Left renal cortex interstitium (tissue), 4 donors: ENCODE results near the gene KCNG4. TPM values are rescaled to one million over a fixed set of nuclear protein-coding genes. Genes with fewer than 3 reads are reported as not detected.

Experiments
- DNase-seq, 4 donors: peaks; one replicate each; pipeline ENCODE4 v3.0.0-alpha.2; 2013; ENCODE audit warnings: low read depth in 4 of 4, low spot score in 2 of 4, missing footprints in 1 of 4
- polyA plus RNA-seq, 4 donors: library from polyadenylated mRNA; unstranded; fragments of 120-200 nt; gene quantifications; one replicate each; pipeline ENCODE4 v1.2.1, GENCODE V29; 2013; ENCODE audit not compliant: insufficient read length in 4 of 4

KCNG4 gene
- polyA plus RNA-seq, 4 donors = 0.08 to 0.10 TPM; not detected in 2

DNA sequence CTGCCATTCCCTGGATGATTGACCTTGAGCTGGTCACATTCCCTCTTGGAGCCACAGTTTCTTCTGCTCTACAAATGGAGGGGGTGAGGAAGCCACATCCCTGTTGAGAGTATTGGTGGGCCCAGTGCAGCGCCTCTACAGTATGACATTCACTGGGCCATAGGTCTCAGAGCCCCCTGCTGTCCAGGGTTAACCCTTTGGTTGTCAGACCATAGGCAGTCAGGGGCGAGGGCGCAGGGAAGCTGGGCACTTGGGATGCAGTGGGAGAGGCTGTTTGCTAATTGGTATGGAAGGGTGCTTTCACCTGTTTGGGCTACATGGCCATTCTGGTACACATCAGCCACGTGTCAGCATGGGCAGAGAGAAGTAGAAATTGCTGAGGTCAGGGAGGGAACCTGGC is 27.6 kb upstream of the KCNG4 start:
- no peak for DNase-seq

DNA sequence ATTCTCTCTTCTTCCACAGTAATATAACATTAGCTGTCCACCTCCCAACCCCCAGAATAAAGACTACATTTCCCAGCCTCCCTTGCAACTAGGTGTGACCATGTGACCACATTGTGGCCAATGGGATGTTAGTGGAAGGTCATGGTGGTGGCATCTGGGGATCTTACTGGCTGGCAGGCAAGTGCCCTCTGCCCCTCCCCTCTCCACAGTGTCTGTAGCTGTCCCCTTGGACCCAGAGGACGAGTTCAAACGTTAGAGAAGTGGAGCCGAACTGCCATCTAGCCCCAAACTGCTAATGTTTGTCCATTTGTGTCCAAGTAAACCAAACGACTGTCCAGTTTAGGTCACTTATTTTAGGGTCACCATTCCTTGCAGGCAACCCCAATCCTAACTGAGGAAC is 26.6 kb upstream of the KCNG4 start:
- DNase-seq = no peak

- no peak for DNase-seq
Measured at GRCh38 chr16:84262939-84263338, 23.1 kb upstream of the KCNG4 start.

GRCh38 chr16:84262031-84262430 is 22.2 kb upstream of the KCNG4 start:
- no peak for DNase-seq

DNA sequence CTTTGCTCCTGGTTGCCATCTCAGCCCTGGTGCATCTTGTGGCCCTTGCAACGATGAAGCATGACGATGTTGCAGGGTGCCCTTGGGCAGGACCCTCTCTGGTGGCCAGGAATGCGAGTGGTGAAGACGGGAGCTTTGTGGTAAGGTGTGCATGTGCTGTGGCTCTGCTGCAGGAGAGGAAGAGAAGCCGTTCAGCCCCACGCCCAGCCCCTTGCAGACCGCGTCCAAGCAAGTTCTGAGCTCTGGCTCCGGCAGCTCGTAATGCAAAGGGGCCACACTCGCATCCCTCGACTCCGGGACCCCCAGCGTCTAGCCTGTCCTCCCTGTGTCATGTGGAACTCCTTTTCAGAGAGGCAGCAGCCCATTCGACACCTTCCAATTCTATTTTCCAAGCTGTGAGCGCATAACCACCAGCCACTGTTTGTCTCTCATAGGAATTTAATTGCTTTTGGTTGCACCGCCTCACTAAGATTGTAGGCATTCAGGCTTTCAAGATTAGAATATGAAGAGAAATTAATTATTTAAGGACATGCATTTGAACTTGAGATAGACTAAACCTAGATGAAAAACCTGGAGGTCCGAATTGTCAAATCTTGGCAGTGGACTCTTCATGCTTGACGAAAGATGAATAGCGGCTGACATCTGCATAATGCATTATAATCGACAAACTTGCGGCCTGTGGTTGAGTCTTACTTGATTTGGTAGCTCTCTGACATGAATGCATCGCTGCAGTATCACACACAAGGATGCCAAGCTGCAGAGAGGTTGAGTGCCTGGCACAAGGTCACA is 21.1 kb upstream of the KCNG4 start:
- no peak for DNase-seq

GRCh38 chr16:84259691-84260090 is 19.9 kb upstream of the KCNG4 start:
- no peak for DNase-seq

- DNase-seq = no peak
Measured at GRCh38 chr16:84258266-84258665, 18.5 kb upstream of the KCNG4 start.

- no peak for DNase-seq
Measured at GRCh38 chr16:84255050-84255810, 15.4 kb upstream of the KCNG4 start.

GRCh38 chr16:84254062-84254461 is 14.2 kb upstream of the KCNG4 start:
- no peak for DNase-seq

DNA sequence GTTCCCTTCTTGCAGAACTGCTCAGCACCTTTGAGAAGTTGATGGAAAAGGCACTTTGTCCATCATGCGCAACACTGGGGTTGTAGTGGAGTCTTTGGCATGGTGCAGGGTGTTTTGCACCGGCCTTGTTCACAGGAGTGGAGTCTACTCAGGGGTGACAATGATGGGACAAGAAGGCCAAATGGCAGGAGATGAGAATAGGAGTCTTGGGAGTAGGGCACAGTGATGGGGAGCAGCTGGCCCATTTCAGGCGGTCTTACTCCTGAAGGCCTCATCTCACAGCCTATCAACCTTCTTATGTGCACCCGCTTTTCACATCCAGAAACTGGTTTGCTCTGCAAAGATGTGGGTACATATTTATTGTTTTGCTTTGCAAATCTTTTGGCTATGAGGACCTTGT is 13.4 kb upstream of the KCNG4 start:
- DNase-seq = no peak

DNA sequence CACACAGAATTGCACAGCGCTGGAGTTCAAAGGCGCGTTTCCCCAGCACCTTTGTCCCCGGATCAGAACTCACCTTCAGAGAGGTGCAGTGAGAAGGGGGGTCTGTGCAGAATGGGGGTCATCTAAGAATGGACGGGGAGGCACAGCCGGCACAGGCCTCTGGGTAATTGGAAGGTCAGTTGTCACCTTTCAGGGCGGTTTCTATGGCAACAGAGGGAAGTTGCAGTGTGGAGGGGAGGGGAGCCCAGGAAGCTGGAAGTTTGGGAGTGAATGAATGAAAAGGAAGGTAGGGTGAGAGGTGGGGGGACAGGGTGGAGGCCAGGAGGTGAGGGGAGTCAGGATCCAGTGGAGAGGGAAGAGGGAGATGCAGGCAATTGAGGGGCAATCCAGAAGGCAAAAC is 12.4 kb upstream of the KCNG4 start:
- DNase-seq = no peak

DNA sequence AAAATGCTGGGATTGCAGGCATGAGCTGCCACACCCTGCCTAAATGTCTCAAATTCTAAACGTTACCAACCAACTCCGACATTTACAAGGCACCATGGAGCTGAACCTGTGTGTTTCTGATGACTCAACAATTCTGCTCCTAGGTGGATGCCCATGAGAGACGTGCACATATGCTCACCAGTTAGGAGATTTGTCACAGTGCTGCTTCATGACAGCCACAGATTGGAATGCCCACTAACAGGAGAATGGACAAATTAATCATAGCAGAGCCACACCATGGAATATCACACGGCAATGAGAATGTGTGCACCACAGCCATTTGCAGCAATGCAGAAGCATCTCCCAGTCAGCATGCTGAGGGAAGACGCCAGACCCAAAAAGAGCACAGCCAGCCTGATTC is 8.0 kb upstream of the KCNG4 start:
- DNase-seq = no peak

DNA sequence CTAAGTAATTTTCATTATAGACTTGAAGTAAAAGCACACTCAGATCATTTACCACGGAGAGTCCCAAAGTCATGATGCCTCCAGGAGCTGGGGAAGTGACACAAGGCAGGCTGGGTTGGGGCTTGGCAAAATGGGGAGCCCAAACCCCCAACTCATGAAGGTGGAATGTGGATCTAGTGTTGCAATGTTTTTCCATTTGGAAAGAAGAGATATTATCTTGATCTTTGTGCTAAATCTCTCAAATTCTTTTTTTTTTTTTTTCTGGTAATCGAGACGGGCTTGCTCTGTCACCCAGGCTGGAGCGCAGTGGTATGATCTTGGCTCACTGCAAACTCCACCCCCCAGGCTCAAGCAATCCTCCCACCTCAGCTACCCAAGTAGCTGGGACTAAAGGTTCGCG is 7.5 kb upstream of the KCNG4 start:
- DNase-seq = no peak

- no peak for DNase-seq
Measured at GRCh38 chr16:84246679-84247077, 6.9 kb upstream of the KCNG4 start.

- no peak for DNase-seq
Measured at GRCh38 chr16:84245956-84246678, 6.3 kb upstream of the KCNG4 start.

GRCh38 chr16:84244728-84245127 is 4.9 kb upstream of the KCNG4 start:
- DNase-seq = no peak

DNA sequence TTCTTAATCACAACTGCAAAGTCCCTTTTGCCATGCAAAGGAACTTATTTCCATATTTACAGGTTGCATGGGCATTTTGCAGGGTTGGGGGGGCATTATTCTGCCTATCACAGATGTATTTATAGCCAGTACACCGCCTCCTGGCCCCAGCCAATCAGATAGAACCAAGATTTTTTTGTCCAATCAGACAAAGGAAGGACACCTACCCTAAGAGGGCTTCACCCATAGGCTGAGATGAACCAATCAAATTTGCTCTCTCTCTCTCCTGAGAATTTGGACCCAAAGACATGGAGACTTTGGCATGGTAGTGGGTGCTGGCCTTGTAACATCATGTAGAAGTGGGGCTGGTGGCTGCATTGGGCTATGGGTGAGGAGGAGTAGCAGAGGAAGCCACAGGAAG is 3.9 kb upstream of the KCNG4 start:
- DNase-seq = no peak

DNA sequence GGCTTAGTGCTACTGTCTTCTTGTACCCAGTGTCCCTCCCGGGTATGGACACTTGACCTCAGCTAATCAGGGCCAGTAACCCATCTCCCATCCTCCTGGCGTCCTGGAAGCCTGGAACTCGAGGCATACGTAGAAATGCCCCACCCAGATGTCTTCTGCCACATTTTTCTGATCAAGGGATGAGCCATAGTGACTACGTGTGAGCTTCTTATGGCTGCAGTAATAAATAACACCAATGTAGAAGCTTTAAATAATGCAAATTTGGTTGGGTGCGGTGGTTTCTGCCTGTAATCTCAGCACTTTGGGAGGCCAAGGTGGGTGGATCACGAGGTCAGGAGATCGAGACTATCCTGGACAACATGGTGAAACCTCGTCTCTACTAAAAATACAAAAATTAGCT is 3.0 kb upstream of the KCNG4 start:
- DNase-seq = no peak

- DNase-seq = no peak
Measured at GRCh38 chr16:84241778-84242177, 2.0 kb upstream of the KCNG4 start.

DNA sequence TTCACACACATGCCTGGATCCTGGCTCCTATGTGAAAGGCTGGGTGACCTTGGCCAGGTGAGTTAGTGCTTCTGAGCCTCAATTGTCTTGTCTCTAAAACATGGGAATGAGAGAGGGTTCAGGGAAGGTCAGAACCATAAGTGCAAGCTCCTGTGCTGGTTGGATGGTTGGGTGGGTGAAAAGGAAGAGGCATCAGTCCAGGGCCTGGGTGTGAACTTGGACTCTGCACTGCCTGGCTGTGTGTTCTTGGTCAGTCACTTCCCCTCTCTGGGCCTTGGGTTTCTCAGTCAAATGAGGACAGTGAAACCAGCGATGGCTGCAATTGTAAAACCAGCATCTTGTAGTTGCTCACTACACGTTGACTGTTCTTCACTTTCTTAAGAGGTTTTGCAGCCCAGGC is 643 bp upstream of the KCNG4 start:
- DNase-seq = no peak

- DNase-seq = no peak
Measured at GRCh38 chr16:84239141-84239769, 557 bp downstream of the KCNG4 start.
